GM12865 (cell line): ENCODE results near the gene SCOC.
A peak's percentile ranks its signal among the peaks of the same experiment; 100 is the strongest.

Experiments used
- DNase-seq: peaks from one replicate; pipeline ENCODE4 v3.0.0; 2010; ENCODE audit warnings: low read depth
- H3K4me3 ChIP-seq: 2 replicates; pipeline ENCODE4 v1.5.1; 2011; ENCODE audit warnings: mild to moderate bottlenecking, low read depth, low read length, control low read depth
- TF ChIP-seq, protein P1 (sequence below): IDR thresholded peaks from 2 replicates; pipeline ENCODE4 v1.5.1; 2011; ENCODE audit warnings: low read length, control low read depth, low read depth, inconsistent platforms; ENCODE audit not compliant: insufficient read depth; ENCODE audit errors: missing control alignments

Gene SCOC

DNA sequence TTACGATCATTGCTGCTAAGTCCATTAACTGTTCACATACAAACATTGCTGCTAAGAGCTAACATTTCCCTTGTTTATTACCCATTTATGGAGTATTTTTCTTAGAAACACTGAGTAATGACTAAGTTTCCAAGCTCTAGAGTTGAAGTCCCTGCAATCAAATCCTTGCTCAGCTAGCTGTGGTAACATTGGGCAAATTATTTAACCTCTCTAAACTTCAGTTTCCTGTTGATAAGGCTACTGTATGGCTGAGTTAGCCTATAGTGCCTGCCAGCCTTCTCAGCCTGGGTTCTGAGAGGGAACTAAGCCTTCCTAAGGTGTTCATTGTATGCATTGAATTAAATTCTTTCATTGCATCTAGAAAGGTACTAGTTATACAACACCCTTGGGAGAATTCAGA lies 15.2 kb upstream of the SCOC start:
- DNase-seq = no peak
- H3K4me3 ChIP-seq = no peak overlapping the region
- TF ChIP-seq, protein P1, sequence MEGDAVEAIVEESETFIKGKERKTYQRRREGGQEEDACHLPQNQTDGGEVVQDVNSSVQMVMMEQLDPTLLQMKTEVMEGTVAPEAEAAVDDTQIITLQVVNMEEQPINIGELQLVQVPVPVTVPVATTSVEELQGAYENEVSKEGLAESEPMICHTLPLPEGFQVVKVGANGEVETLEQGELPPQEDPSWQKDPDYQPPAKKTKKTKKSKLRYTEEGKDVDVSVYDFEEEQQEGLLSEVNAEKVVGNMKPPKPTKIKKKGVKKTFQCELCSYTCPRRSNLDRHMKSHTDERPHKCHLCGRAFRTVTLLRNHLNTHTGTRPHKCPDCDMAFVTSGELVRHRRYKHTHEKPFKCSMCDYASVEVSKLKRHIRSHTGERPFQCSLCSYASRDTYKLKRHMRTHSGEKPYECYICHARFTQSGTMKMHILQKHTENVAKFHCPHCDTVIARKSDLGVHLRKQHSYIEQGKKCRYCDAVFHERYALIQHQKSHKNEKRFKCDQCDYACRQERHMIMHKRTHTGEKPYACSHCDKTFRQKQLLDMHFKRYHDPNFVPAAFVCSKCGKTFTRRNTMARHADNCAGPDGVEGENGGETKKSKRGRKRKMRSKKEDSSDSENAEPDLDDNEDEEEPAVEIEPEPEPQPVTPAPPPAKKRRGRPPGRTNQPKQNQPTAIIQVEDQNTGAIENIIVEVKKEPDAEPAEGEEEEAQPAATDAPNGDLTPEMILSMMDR = no peak

GRCh38 chr4:140359562-140360427 lies 13.7 kb upstream of the SCOC start:
- no peak overlapping the region for H3K4me3 ChIP-seq
- TF ChIP-seq, protein P1 = peak; percentile 70
- DNase-seq = peak; percentile 86

- no peak overlapping the region for H3K4me3 ChIP-seq
- TF ChIP-seq, protein P1 = no peak
- DNase-seq = no peak
Measured at GRCh38 chr4:140361099-140361498, 12.3 kb upstream of the SCOC start.

GRCh38 chr4:140363051-140363450 lies 10.4 kb upstream of the SCOC start:
- DNase-seq = no peak
- no peak overlapping the region for H3K4me3 ChIP-seq
- TF ChIP-seq, protein P1 = no peak

GRCh38 chr4:140363558-140363957 lies 9.9 kb upstream of the SCOC start:
- H3K4me3 ChIP-seq = no peak overlapping the region
- TF ChIP-seq, protein P1 = no peak
- DNase-seq = no peak

GRCh38 chr4:140367738-140368137 lies 5.7 kb upstream of the SCOC start:
- no peak overlapping the region for H3K4me3 ChIP-seq
- TF ChIP-seq, protein P1 = no peak
- DNase-seq = no peak

DNA sequence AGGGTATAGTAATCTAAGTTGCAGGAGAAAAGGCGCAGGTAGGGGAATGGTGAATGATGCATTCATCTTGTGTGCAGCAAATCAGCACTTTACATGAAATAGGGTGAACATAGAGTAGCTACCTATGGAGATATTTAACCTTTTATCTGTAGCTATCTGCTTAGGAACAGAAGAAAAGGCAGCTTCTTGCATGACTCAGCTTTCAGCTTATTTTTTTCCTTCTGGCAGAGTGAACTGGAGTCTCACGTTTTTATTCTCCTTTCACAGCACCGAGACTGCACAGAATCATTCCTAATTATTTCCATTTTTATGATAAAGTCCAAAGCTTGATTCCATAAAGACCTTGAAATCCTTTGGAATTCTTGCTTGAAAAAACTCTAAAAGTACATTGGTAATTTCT lies 4.8 kb upstream of the SCOC start:
- no peak for DNase-seq
- H3K4me3 ChIP-seq = no peak overlapping the region
- TF ChIP-seq, protein P1 = no peak
